ENCODE data around the gene GADD45B.

Gene GADD45B

GRCh38 chr19:2519482-2519881, 43.6 kb downstream of the GADD45B start:
- no peak for DNase-seq

GRCh38 chr19:2523630-2524311, 47.8 kb downstream of the GADD45B start:
- no peak for DNase-seq

- DNase-seq, result no peak
Observed at GRCh38 chr19:2524361-2524839, 48.5 kb downstream of the GADD45B start.

GRCh38 chr19:2524840-2525723, 49.2 kb downstream of the GADD45B start:
- DNase-seq, result no peak

GRCh38 chr19:2527171-2527570, 51.2 kb downstream of the GADD45B start:
- no peak for DNase-seq

GRCh38 chr19:2527686-2528085, 51.8 kb downstream of the GADD45B start:
- no peak for DNase-seq

Measured in NCI-H2029 treated with DMSO at 0.1 percent for 48 hours (cell line).